Activated T-cell treated with anti-CD3 and anti-CD28 coated beads for 1 hour (primary cell): ENCODE measurements around the gene ZMIZ1.

ENCODE experiments used
- DNase-seq: peaks from one replicate; pipeline ENCODE4 v3.0.0-alpha.2; 2020; ENCODE audit warnings: low read depth

Gene ZMIZ1

DNA sequence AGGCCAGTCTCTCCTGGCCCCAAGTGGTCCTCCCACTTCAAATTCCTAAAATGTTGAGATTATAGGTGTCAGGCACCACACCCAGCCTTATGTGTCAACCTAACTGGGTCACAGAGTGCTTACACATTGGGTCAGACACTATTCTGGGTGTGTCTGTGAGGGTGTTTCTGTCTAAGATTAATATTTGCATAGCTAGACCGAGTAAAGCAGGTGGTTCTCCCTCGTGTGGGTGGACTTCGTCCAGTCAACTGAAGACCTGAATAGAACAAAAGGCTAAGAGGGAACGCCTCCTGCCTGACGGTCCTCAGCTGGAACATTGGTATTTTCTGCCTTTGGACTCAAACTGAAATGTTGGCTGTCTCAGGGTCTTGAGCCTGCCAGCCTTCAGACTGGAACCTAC, 290.0 kb downstream of the ZMIZ1 start:
- DNase-seq = no peak

DNA sequence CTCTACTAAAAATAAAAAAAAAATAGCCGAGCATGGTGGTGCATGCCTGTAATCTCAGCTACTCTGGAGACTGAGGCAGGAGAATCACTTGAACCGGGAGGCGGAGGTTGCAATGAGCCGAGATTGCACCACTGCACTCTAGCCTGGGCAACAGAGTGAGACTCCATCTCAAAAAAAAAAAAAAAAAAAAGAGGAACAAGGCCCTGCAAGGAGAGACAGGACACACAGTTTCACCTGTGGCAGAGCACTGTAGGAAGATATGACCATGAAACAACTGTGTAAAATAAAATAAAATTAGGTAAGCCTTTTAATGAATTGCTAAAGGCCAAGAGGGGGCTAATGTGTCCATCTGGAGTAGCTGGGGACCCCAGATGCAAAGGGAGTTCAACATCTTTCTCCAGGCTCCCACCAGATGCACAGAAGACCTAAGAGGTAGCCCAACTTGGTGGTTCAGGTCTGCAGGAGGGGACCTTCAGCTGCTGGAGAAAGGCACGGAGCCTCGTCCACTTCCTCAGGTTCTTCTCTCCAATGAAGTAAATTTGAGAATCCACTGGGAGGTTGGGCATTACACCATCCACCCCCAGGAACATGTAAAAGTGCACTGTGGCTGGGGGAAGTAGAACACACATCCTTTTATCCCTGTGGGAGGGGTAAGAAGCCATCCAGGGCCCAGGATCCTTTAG, 291.2 kb downstream of the ZMIZ1 start:
- no peak for DNase-seq

DNA sequence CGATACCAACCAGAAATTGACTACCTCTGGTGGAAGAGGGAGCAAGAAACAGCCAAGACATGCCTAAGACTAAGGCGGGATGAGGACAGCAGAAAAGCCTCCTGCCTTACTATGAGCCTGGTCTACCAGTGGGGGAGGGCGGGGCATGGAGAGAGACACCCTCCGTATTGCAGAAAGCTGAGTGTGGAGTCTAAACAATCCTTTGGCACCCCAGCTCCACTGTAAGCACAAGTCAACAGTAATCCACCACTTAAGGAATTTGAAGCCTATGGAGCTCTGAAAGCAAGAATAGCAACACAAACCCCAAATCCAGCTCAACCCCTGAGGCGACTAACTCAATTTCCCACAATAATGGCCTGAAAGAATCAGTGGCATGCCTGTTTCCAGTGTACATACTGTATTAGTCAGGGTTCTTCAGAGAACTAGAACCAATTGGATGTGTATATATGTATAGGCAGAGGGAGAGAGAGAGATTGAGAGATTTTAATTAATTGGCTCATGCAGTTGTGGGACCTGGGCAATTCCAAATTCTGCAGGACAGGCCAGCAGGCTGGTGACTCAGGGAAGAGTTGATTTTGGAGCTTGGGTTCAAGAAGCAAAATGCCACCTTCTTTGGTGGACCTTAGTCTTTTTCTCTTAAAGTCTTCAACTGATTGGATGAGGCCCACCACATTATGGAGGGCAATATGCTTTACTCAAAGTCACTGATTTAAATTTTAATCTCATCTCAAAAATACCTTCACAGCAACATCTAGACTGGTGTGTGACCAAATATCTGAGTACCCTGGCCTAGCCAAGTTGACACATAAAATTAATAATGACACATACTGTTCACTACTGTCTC, 292.0 kb downstream of the ZMIZ1 start:
- DNase-seq = no peak

DNA sequence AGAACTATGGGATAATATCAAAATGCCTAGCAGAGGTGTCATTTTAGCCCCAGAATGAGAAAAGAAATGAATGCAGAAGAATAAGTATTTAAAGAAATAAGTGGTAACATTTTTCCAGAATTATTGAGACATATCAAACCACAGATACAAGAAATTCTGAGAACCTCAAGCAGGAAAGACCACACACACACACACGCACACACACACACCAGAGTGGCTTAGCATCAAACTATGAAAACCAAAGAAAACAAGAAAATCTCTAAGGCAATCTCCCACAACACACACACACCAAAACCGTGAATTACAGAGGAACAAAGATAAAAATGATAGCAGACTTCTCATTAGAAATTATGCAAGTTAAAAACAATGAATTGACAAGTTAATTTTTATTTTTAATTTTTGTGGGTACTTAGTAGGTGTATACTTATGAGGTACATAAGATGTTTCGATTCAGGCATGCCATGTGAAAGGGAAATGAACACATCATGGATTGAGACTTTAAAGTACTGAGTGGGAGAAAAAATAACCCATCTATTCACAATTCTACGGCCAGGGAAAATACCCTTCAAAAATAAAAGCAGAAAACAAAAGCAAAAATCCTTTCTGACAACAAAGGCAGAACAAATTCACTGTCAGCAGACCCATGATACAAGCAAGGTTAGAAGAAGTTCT, 293.1 kb downstream of the ZMIZ1 start:
- no peak for DNase-seq
